Fibroblast of the conjunctiva (primary cell): ENCODE data around the gene ARHGEF18.
A peak's percentile ranks its signal among the peaks of the same experiment; 100 is the strongest.

Experiments used
- DNase-seq: peaks from one replicate; pipeline ENCODE4 v3.0.0-alpha.2; 2010; ENCODE audit warnings: low read depth

Gene ARHGEF18

GRCh38 chr19:7349231-7349591 is 474 bp downstream of the ARHGEF18 start:
- no peak for DNase-seq

GRCh38 chr19:7349961-7350711 is 1.4 kb downstream of the ARHGEF18 start:
- no peak for DNase-seq

GRCh38 chr19:7351861-7352260 is 3.1 kb downstream of the ARHGEF18 start:
- DNase-seq: no peak

GRCh38 chr19:7355151-7355820 is 6.5 kb downstream of the ARHGEF18 start:
- no peak for DNase-seq

- DNase-seq: no peak
Observed at GRCh38 chr19:7355871-7356270, 7.1 kb downstream of the ARHGEF18 start.

- no peak for DNase-seq
Observed at GRCh38 chr19:7356899-7357627, 8.3 kb downstream of the ARHGEF18 start.

GRCh38 chr19:7358102-7358597 is 9.4 kb downstream of the ARHGEF18 start:
- no peak for DNase-seq

- DNase-seq: no peak
Observed at GRCh38 chr19:7360393-7360984, 11.8 kb downstream of the ARHGEF18 start.

- no peak for DNase-seq
Observed at GRCh38 chr19:7363225-7363624, 14.5 kb downstream of the ARHGEF18 start.

GRCh38 chr19:7366701-7367420 is 18.1 kb downstream of the ARHGEF18 start:
- DNase-seq: no peak

- DNase-seq: no peak
Observed at GRCh38 chr19:7368456-7368855, 19.7 kb downstream of the ARHGEF18 start.

GRCh38 chr19:7368866-7369265 is 20.1 kb downstream of the ARHGEF18 start:
- DNase-seq: peak; percentile 38

- no peak for DNase-seq
Observed at GRCh38 chr19:7370546-7370945, 21.8 kb downstream of the ARHGEF18 start.

- DNase-seq: no peak
Observed at GRCh38 chr19:7371001-7371400, 22.3 kb downstream of the ARHGEF18 start.

GRCh38 chr19:7372810-7373209 is 24.1 kb downstream of the ARHGEF18 start:
- no peak for DNase-seq

- DNase-seq: no peak
Observed at GRCh38 chr19:7373862-7374261, 25.1 kb downstream of the ARHGEF18 start.

- DNase-seq: no peak
Observed at GRCh38 chr19:7376151-7376852, 27.6 kb downstream of the ARHGEF18 start.

GRCh38 chr19:7377196-7377595 is 28.5 kb downstream of the ARHGEF18 start:
- no peak for DNase-seq

- no peak for DNase-seq
Observed at GRCh38 chr19:7381073-7381390, 32.3 kb downstream of the ARHGEF18 start.

- no peak for DNase-seq
Observed at GRCh38 chr19:7382694-7383093, 34.0 kb downstream of the ARHGEF18 start.

- DNase-seq: no peak
Observed at GRCh38 chr19:7383284-7383683, 34.5 kb downstream of the ARHGEF18 start.
